Activated B cell treated with CpG ODN at 0.5 μM for 24 hours (primary cell): ENCODE results near the gene RYR2. TPM values are rescaled to one million over a fixed set of nuclear protein-coding genes. Genes with fewer than 3 reads are reported as not detected.

Experiments
- ATAC-seq: fragments of 200-7000 bp; cut with Tn5 transposase; one replicate; pipeline ENCODE4 v1.10.0; 2021; ENCODE audit warnings: low read depth, mild to moderate bottlenecking, moderate library complexity
- CTCF ChIA-PET: fragments of 350-600 bp; sonication (Branson Sonifier 250); formaldehyde crosslinking; loops from one replicate; lab custom pipeline; 2021; ENCODE audit warnings: antibody characterized with exemption; lab: Charles Lee
- POLR2A ChIA-PET: fragments of 350-600 bp; sonication (Branson Sonifier 250); formaldehyde crosslinking; loops from one replicate; lab custom pipeline; 2021; ENCODE audit warnings: antibody characterized with exemption; lab: Charles Lee
- DNase-seq: peaks from one replicate; pipeline ENCODE4 v3.0.0; 2022
- H3K27ac Mint-ChIP-seq: one replicate; pipeline ENCODE4 v1.8.0; 2020; ENCODE audit warnings: mixed read lengths
- H3K27me3 Mint-ChIP-seq: one replicate; pipeline ENCODE4 v1.8.0; 2021; ENCODE audit warnings: mixed read lengths
- H3K36me3 Mint-ChIP-seq: one replicate; pipeline ENCODE4 v1.8.0; 2021; ENCODE audit warnings: low read depth, mixed read lengths
- H3K4me1 Mint-ChIP-seq: one replicate; pipeline ENCODE4 v1.8.0; 2021; ENCODE audit warnings: mixed read lengths
- H3K4me3 Mint-ChIP-seq: one replicate; pipeline ENCODE4 v1.8.0; 2020; ENCODE audit warnings: mild to moderate bottlenecking, mixed read lengths
- H3K9me3 Mint-ChIP-seq: one replicate; pipeline ENCODE4 v1.8.0; 2020; ENCODE audit warnings: mixed read lengths
- intact Hi-C: fragments of 100-400 bp; cut with micrococcal nuclease; formaldehyde crosslinking; loops from one replicate; pipeline ENCODE4 v1.15.1; 2024
- total RNA-seq: library from RNA; stranded (reverse); gene quantifications from 2 replicates; pipeline ENCODE4 v1.2.3, GENCODE V29; 2022
- TF ChIP-seq, protein P1 (sequence below): fragments of 200-600 bp; IDR thresholded peaks from one replicate; pipeline ENCODE4 v1.8.0; 2022; ENCODE audit warnings: antibody characterized with exemption, mild to moderate bottlenecking

Gene RYR2
- total RNA-seq, 1 donor from 2014 or later, result not detected

GRCh38 chr1:237232501-237232900 lies 190.5 kb downstream of the RYR2 start:
- intact Hi-C loops, result no loop called here
- H3K27me3 Mint-ChIP-seq, result no peaks in the 10 kb centered on the region
- H3K27ac Mint-ChIP-seq, result no peak overlapping the region
- no peaks in the 10 kb centered on the region for H3K9me3 Mint-ChIP-seq
- DNase-seq, result no peak
- ATAC-seq, result no peak
- TF ChIP-seq, protein P1, sequence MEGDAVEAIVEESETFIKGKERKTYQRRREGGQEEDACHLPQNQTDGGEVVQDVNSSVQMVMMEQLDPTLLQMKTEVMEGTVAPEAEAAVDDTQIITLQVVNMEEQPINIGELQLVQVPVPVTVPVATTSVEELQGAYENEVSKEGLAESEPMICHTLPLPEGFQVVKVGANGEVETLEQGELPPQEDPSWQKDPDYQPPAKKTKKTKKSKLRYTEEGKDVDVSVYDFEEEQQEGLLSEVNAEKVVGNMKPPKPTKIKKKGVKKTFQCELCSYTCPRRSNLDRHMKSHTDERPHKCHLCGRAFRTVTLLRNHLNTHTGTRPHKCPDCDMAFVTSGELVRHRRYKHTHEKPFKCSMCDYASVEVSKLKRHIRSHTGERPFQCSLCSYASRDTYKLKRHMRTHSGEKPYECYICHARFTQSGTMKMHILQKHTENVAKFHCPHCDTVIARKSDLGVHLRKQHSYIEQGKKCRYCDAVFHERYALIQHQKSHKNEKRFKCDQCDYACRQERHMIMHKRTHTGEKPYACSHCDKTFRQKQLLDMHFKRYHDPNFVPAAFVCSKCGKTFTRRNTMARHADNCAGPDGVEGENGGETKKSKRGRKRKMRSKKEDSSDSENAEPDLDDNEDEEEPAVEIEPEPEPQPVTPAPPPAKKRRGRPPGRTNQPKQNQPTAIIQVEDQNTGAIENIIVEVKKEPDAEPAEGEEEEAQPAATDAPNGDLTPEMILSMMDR, result no peak
- ChIA-PET POLR2A (no interaction called here), CTCF (no interaction called here)
- no peak overlapping the region for H3K4me3 Mint-ChIP-seq
- no peaks in the 10 kb centered on the region for H3K36me3 Mint-ChIP-seq
- no peaks in the 10 kb centered on the region for H3K4me1 Mint-ChIP-seq

- Mint-ChIP-seq H3K9me3 (no peaks in the 10 kb centered on the region), H3K36me3 (no peaks in the 10 kb centered on the region), H3K4me1 (no peaks in the 10 kb centered on the region), H3K27ac (no peak overlapping the region), H3K27me3 (no peaks in the 10 kb centered on the region), H3K4me3 (no peak overlapping the region)
- ATAC-seq, result no peak
- TF ChIP-seq, protein P1, result no peak
- intact Hi-C loops, result no loop called here
- ChIA-PET CTCF (no interaction called here), POLR2A (no interaction called here)
- DNase-seq, result no peak
Observed at GRCh38 chr1:237235091-237235490, 193.1 kb downstream of the RYR2 start.

GRCh38 chr1:237237721-237238120 lies 195.7 kb downstream of the RYR2 start:
- Mint-ChIP-seq H3K27ac (no peak overlapping the region), H3K27me3 (no peaks in the 10 kb centered on the region), H3K36me3 (no peaks in the 10 kb centered on the region)

GRCh38 chr1:237239248-237239647 lies 197.3 kb downstream of the RYR2 start:
- no peaks in the 10 kb centered on the region for H3K36me3 Mint-ChIP-seq
- no peak for DNase-seq
- no peak overlapping the region for H3K4me3 Mint-ChIP-seq
- ATAC-seq, result no peak
- no peaks in the 10 kb centered on the region for H3K4me1 Mint-ChIP-seq
- TF ChIP-seq, protein P1, result no peak
- POLR2A ChIA-PET, result no interaction called here
- no peaks in the 10 kb centered on the region for H3K9me3 Mint-ChIP-seq
- intact Hi-C loops, result no loop called here
- H3K27ac Mint-ChIP-seq, result no peak overlapping the region
- CTCF ChIA-PET, result no interaction called here
- H3K27me3 Mint-ChIP-seq, result no peaks in the 10 kb centered on the region

More at GRCh38 chr1:237237721-237238120, 195.7 kb downstream of the RYR2 start:
- Mint-ChIP-seq H3K4me1 (no peaks in the 10 kb centered on the region), H3K9me3 (no peaks in the 10 kb centered on the region), H3K4me3 (no peak overlapping the region)
- intact Hi-C loops, result no loop called here
- no peak for DNase-seq
- CTCF ChIA-PET, result no interaction called here
- POLR2A ChIA-PET, result no interaction called here
- no peak for ATAC-seq
- TF ChIP-seq, protein P1, result no peak

DNA sequence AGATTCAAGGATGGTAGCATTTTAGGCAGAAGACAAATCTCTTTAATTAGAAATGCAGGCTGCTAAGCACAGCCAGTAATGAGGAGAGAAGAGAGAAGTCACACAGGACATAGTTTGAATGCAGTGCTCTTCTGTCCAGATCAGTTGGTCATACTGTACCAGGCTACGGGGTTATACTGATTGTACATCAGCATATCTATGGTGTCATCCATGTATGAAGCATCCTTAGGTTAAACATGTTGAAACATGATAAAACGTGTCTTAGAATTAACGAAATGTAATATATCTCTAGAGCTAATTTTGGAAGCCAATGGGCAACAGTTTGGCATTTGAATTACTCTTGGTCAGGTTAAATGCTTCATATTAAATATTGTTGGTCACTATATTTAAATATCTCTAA lies 199.1 kb downstream of the RYR2 start:
- CTCF ChIA-PET, result no interaction called here
- TF ChIP-seq, protein P1, result no peak
- H3K27me3 Mint-ChIP-seq, result no peaks in the 10 kb centered on the region

More for the DNA sequence above, 199.1 kb downstream of the RYR2 start:
- H3K27ac Mint-ChIP-seq, result no peak overlapping the region
- no peaks in the 10 kb centered on the region for H3K36me3 Mint-ChIP-seq
- no peak for DNase-seq
- H3K4me3 Mint-ChIP-seq, result no peak overlapping the region
- POLR2A ChIA-PET, result no interaction called here
- intact Hi-C loops, result no loop called here
- H3K4me1 Mint-ChIP-seq, result no peaks in the 10 kb centered on the region
- H3K9me3 Mint-ChIP-seq, result no peaks in the 10 kb centered on the region
- ATAC-seq, result no peak
